ENCODE measurements around the gene MAPK7. TPM values are rescaled to one million over a fixed set of nuclear protein-coding genes. Genes with fewer than 3 reads are reported as not detected.

MAPK7 gene
- total RNA-seq, 2 experiments from 2014 or later = 8.1 to 19.3 TPM

DNA sequence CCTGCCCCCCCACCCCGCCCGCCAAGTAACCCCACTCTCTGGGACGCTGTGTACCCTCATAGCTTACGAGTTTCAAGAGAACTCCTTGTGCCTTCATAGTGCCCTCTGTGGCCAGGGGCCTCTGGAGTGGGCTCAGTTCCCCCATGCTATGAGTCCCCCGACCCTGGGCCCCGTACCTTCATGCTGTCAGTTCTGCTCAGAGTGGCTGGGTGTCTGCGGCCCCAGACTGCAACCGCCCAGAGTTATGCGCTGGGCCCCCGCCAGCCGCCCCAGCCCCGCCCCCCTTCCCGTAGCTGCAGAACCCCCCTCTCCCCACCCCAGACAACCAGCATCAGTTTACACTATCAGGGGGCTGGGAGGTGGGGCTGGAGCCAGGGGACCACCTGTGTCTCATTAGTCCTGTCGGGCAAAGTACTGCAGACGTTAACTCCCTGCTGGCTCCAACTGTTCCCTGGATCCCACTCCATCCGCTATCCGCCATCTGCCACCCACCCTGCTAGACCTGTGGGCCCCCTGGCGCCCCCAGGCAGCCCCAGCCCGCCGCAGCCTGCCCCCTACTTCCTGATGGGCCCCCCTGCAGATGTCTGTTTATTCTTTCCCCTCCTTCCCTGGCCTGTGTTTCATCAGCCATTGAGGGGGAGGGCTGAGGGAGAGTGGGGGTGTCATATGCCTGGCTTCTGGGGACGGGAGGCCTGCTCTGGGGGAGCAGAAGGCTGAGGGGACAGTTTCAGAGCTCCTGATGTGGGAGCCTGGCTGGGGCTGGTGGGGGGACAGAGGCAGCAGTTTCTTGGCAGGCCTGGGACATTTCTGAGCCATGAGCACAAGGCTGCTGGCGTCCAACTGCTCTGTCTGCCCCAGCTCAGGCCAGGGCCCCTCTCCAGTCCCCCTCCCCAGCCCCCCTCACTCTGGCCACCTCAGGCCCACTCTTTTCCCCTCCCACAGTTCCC is 8.9 kb downstream of the MAPK7 start, which contains the start of gene MFAP4:
Gene MFAP4, minus strand, starts transcription at position 217 of the 947 bp plus-strand sequence. Its CDS starts 35 bp downstream, at position 182.
- Histone ChIP-seq H3K36me3 (ENCODE audit: insufficient read depth, low read length) (peaks cover 9% of the 10 kb centered on the region; the same call in 1 of the 2 replicates), H3K27ac (ENCODE audit: low read depth, low read length, poor library complexity, severe bottlenecking) (no peak within 1 kb of the TSS), H3K9me3 (ENCODE audit: low read length) (no peaks in the 10 kb centered on the region), H3K4me3 (ENCODE audit: low read depth, low read length, poor library complexity, severe bottlenecking) (no peak within 1 kb of the TSS), H2AFZ (ENCODE audit: low read length) (no peak within 1 kb of the TSS), H3K4me2 (ENCODE audit: low read length) (0 out of 2 replicates have a peak within 1 kb of the TSS, but pooled peaks have one; percentile 25), H3K79me2 (ENCODE audit: insufficient read depth, low read depth, low read length) (no peaks in the 10 kb centered on the region), H4K20me1 (ENCODE audit: insufficient read depth, low read length) (no peaks in the 10 kb centered on the region), H3K9me2 (ENCODE audit: insufficient read depth, low read length) (no peaks in the 10 kb centered on the region), H3K4me1 (ENCODE audit: insufficient read depth, low read length, poor library complexity, severe bottlenecking) (peaks cover 11% of the 10 kb centered on the region)
- no TSS peak for BruUV-seq (replicated peaks)
- no peak for DNase-seq (ENCODE audit: low spot score)
- ChIA-PET CTCF (ENCODE audit: unreplicated experiment) (interaction anchor here (0.7 to 0.8 kb wide), 2 partner anchors 9 kb away, joined by 3 to 4 read pairs; partner anchors contain the start of gene MAPK7), POLR2A (interaction anchor here (0.6 to 2.9 kb wide), 2 partner anchors 9 to 534 kb away, joined by 3 to 19 read pairs; partner anchors contain the start of gene MAPK7)
- intact Hi-C loops (cut with micrococcal nuclease; ENCODE audit: unreplicated experiment) = no loop called here
- TF ChIP-seq CTCF (conservative IDR thresholded peaks at IDR 0.05; ENCODE audit: low read length) (no peak), EZH2phosphoT487 (IDR thresholded peaks at IDR 0.05; ENCODE audit: borderline replicate concordance, low read depth, low read length) (no peak)

- TF ChIP-seq CTCF (conservative IDR thresholded peaks at IDR 0.05; ENCODE audit: low read length) (no peak), EZH2phosphoT487 (IDR thresholded peaks at IDR 0.05; ENCODE audit: borderline replicate concordance, low read depth, low read length) (no peak)
- no peak overlapping the region for H3K4me2 ChIP-seq (ENCODE audit: low read length)
- no TSS peak for BruUV-seq (replicated peaks)
- H3K9me2 ChIP-seq (ENCODE audit: insufficient read depth, low read length) = no peaks in the 10 kb centered on the region
- DNase-seq (ENCODE audit: low spot score) = no peak
- POLR2A ChIA-PET = interaction anchor here (2.9 kb wide), 1 partner anchor 10 kb away, joined by 19 read pairs; the partner anchor contains the start of gene MAPK7
- H2AFZ ChIP-seq (ENCODE audit: low read length) = no peak overlapping the region
- CTCF ChIA-PET (ENCODE audit: unreplicated experiment) = no interaction called here
- H3K4me1 ChIP-seq (ENCODE audit: insufficient read depth, low read length, poor library complexity, severe bottlenecking) = peaks cover 11% of the 10 kb centered on the region
- no peak overlapping the region for H3K4me3 ChIP-seq (ENCODE audit: low read depth, low read length, poor library complexity, severe bottlenecking)
- no peaks in the 10 kb centered on the region for H3K79me2 ChIP-seq (ENCODE audit: insufficient read depth, low read depth, low read length)
- no peak overlapping the region for H3K27ac ChIP-seq (ENCODE audit: low read depth, low read length, poor library complexity, severe bottlenecking)
- H3K36me3 ChIP-seq (ENCODE audit: insufficient read depth, low read length) = peaks cover 1% of the 10 kb centered on the region; the same call in 1 of the 2 replicates
- intact Hi-C loops (cut with micrococcal nuclease; ENCODE audit: unreplicated experiment) = no loop called here
- H3K9me3 ChIP-seq (ENCODE audit: low read length) = no peaks in the 10 kb centered on the region
- H4K20me1 ChIP-seq (ENCODE audit: insufficient read depth, low read length) = no peaks in the 10 kb centered on the region
These were observed 9.7 kb downstream of the MAPK7 start for GRCh38 chr17:19387921-19388521.
